AG09319 (cell line): ENCODE data around the gene PLAC9.

ENCODE experiments used
- DNase-seq: peaks from one replicate; pipeline ENCODE4 v3.0.0-alpha.2; 2010; ENCODE audit warnings: low read depth; ENCODE audit errors: extremely low read depth
- TF ChIP-seq, protein P1 (sequence below): IDR thresholded peaks from 2 replicates; pipeline ENCODE4 v1.5.1; 2011; ENCODE audit warnings: low read depth, mild to moderate bottlenecking, inconsistent platforms, low read length, moderate library complexity

PLAC9 gene

DNA sequence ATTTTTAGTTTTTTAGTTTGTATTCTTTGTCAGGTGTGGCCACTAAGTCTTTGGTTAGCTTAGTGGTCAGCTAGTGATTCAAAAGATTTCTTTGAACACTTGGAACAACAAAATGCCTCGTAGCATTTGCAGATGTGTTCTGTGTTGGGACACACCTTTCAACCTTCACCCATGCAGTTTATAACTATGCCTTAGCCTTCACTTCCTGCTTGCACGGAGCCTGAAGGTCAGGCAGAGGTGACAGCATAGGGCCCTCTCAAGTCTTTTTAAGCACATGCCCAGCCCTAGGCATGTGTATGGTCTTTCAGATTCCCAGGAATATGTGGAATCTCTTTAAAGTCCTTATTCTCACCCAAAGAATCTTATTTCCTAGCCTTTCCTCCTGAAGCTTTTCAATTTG lies 17.6 kb downstream of the PLAC9 start:
- no peak for DNase-seq
- TF ChIP-seq, protein P1, sequence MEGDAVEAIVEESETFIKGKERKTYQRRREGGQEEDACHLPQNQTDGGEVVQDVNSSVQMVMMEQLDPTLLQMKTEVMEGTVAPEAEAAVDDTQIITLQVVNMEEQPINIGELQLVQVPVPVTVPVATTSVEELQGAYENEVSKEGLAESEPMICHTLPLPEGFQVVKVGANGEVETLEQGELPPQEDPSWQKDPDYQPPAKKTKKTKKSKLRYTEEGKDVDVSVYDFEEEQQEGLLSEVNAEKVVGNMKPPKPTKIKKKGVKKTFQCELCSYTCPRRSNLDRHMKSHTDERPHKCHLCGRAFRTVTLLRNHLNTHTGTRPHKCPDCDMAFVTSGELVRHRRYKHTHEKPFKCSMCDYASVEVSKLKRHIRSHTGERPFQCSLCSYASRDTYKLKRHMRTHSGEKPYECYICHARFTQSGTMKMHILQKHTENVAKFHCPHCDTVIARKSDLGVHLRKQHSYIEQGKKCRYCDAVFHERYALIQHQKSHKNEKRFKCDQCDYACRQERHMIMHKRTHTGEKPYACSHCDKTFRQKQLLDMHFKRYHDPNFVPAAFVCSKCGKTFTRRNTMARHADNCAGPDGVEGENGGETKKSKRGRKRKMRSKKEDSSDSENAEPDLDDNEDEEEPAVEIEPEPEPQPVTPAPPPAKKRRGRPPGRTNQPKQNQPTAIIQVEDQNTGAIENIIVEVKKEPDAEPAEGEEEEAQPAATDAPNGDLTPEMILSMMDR = no peak

DNA sequence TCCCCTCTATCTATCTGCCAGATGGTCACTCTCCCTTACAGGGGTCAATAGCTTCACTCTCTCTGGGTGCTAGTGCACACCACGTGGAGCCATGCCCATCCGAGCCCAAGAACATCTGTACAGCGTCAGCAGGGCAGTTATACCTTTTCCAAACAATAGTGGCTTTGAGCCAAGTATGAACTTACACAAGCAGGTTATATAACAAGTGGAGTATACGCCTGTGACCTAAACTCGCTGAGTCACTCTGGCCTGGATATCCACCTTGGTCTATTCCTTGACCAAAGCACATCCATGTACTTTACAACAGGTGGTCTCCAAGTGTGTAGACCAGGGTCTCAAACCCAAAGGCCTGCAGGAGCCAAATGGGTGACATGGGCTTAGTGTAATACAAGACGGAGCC lies 20.3 kb downstream of the PLAC9 start:
- DNase-seq = no peak
- TF ChIP-seq, protein P1 = no peak

- no peak for DNase-seq
- TF ChIP-seq, protein P1 = no peak
These were observed 20.9 kb downstream of the PLAC9 start for GRCh38 chr10:80153460-80153859.

DNA sequence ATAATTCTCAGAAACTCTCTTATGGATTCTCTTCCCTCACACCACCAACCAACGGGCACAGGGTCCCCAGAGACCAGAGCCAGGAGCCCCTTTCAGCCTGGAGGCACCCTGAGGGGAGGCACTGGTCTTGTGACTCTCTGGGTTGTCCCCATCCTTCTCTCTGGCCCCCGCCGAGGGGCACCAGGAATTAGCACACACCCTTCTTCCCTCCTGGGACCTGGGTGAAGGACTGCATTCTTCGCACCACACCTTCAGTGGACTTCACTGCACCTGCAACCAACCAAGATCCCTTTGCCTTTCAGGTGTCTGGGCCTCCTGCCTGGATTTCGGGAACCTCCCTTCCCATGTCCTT lies 22.1 kb downstream of the PLAC9 start:
- TF ChIP-seq, protein P1 = no peak
- no peak for DNase-seq

DNA sequence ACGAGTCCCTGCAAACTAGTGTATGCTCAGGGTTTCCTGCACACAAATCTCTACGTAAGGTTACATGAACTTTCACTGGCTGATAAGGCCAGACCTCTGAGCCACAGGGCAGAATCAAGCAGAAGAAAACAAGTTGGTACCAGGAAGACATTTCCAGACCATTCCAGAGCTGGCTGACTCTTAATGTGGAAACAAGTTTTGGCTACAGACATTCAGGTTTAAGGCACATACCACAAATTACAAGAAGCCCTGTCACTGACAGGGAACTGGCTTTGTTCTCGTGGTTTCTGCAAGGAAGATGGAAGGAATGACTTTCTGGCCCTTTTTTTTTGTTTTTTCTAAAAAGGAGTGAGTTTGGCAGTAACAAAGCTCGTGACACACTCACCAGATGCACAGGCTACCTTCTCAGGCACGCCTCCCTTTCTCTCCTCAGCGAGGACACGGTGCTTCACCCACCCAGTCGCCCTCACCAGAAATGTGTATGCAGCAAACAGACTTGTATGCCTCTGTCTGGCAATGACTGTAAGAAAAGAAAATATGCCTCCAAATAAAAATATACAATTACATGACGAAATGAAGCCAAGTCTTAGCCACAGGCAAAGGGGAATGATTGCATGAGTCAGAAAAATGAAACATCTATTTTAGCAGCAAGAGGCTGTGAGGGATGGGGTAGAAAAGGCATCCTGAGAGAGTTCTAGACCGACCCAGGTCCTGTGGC lies 22.6 kb downstream of the PLAC9 start:
- TF ChIP-seq, protein P1 = no peak
- peak; percentile 93 for DNase-seq

GRCh38 chr10:80155696-80156215 lies 23.2 kb downstream of the PLAC9 start:
- DNase-seq = no peak
- TF ChIP-seq, protein P1 = no peak

DNA sequence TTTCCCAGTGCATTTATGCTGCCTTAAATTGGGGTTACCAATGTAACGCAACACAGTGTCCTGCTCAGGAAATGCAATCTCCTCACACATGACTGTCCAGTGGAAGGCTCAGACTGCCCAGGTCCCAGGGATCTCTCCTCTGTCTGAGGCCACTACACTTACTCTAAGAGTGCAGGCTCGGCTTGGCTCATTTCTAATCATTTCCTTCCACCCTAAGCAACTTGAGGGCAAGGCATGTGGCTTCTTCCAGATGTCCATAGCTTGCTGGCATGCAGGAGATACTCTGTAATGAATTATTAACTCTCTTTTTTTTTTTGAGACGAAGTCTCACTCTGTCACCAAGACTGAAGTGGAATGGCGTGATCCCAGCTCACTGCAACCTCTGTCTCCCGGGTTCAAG lies 23.7 kb downstream of the PLAC9 start:
- DNase-seq = no peak
- TF ChIP-seq, protein P1 = no peak
